GM10847 (cell line): ENCODE data around the gene APOL1.

ENCODE experiments used
- POLR2A ChIP-seq: IDR thresholded peaks from 2 replicates; pipeline ENCODE4 v1.6.1; 2011; ENCODE audit not compliant: insufficient read length; ENCODE audit errors: extremely low read depth

The APOL1 gene

GRCh38 chr22:36302439-36303114 is 49.6 kb downstream of the APOL1 start:
- no peak for TF ChIP-seq POLR2A

DNA sequence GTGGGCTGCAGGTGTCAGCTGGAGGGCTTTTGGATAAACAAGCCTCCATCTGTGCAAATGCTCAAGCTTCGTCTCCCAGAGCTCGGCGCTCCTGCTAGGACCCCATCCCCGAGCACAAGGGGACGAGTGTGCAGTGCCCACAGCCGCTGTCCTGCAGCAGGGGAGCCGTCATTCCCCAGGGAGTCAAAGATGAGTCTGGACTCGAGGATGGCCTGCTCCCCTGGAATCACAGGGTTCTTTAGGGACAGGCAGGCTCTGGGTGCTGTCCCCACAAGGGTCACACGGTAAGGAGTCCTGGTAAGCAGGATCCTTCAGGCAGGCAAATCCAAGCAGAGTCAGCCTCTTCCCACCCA is 50.2 kb downstream of the APOL1 start:
- no peak for TF ChIP-seq POLR2A

DNA sequence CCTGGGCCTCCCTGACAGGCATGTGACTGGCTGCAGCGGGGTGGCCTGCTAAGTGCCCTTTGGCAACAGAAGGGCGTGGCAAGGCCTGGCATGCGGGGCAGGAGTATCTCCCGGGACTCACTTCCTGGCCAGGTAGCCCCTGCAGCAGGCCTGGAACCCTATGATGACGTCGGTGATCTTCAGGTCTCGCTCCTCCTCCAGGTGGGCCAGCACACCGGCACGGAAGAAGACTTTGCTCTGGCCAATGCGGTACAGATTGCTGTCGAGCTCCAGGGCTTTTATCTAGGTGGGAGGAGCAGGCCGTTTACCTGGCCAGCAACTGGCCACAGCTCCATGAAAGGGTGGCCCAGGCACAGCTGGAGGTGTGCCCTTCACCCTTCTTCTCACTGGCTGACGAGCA is 50.9 kb downstream of the APOL1 start:
- no peak for TF ChIP-seq POLR2A

GRCh38 chr22:36304429-36304828 is 51.5 kb downstream of the APOL1 start:
- no peak for TF ChIP-seq POLR2A

GRCh38 chr22:36305813-36306212 is 52.9 kb downstream of the APOL1 start:
- TF ChIP-seq POLR2A: no peak

DNA sequence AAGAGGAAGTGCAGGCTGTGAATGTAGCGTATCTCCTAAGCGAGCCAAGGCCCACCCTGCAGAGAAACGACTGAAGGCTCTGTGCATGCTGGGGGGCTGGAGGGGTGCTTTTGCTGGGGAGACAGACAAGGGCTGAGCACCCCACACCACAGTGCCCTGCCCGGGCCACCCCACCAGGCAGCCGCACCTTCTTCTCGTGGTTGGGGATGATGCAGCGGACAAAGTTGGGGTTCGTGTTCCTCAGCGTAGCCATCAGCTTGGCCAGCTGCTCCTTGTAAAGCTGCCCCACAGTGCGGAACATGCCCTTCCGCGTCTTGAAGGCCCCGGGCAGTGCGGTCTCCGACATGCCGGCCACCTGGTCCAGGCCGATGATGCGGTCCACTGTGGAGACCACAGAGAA is 53.3 kb downstream of the APOL1 start:
- TF ChIP-seq POLR2A: no peak

GRCh38 chr22:36308880-36309279 is 55.9 kb downstream of the APOL1 start:
- no peak for TF ChIP-seq POLR2A

DNA sequence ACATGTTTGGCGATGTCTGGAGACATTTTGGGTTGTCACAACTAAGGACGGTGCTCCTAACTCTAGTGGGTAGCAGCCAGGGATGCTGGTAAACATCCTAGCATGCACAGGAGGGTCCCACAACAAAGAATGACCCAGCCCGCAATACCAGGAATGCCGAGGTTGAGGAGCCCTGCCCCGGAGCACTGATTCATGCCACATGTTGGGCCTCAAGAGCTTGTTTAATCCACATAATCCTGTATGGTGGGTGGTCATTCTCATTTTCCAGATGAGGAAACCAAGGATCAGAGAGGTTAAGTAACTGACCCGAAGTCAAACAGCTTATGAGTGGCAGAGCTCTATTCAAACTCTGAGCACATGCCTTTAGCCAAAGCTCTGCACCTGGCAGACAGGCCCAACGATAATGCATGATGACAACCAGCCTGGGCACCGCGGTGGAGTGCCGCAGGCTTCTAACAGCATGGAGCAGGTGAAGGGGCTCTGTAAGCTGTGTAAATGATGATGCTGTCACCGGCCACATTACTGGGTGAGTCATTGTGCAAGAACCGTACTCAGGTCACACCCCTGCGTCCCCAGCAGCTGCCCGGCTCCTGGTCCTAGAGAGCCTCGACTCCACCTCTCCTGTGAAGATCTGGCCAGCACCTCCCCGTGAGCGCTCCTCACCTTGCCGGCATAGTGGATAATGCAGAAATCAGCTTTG is 58.6 kb downstream of the APOL1 start:
- no peak for TF ChIP-seq POLR2A

DNA sequence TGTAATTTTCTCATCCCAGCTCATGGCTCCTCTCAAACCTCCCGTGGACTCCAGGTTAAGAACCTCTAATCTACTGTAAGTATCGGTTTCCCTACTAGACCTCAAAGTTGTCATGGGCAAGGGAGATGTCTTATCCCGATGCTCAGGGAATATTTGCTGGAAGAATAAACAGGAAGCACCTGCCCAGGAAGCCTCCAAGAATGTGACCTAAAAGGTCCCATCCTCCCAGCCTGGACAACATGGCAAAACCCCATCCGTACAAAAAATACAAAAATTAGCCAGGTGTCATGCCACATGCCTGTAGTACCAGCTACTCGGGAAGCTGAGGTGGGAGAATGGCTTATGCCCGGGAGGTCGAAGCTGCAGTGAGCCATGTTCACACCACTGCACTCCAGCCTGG is 62.4 kb downstream of the APOL1 start:
- no peak for TF ChIP-seq POLR2A

DNA sequence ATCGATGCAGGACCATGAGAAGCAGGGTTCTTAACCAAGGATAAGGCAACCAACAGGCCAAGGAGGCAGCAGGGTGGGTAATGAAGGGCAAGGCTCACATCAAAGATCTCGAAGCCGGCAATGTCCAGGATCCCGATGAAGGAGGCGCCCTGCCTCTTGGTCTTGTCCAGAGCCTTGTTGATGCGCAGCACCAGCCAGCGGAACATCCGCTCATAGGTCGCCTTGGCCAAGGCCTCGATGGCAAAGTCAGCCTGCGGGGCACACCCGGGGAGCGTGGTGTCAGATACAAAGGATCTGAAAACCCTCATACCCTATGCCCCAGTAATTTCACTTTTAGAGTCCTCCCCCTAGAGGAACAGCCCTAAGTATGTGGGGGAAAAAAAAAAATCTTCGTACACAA is 63.5 kb downstream of the APOL1 start:
- no peak for TF ChIP-seq POLR2A
